H1 (cell line): ENCODE measurements around the gene FMOD. TPM values are rescaled to one million over a fixed set of nuclear protein-coding genes. Genes with fewer than 3 reads are reported as not detected.

Experiments used
- BCL11A ChIP-seq, 2 experiments: IDR thresholded peaks; one replicate each; pipeline ENCODE4 v1.6.1; 2011; ENCODE audit warnings: low read depth in 2 of 2, low read length in 2 of 2, mild to moderate bottlenecking in 2 of 2
- KDM4A ChIP-seq: IDR thresholded peaks from one replicate; pipeline ENCODE4 v1.7.1; 2012; ENCODE audit warnings: low read depth, mild to moderate bottlenecking, moderate library complexity, low read length, inconsistent platforms; ENCODE audit not compliant: severe bottlenecking
- NANOG ChIP-seq: IDR thresholded peaks from 2 replicates; pipeline ENCODE4 v1.6.1; 2011; ENCODE audit warnings: low read length, low read depth, mild to moderate bottlenecking, inconsistent platforms; ENCODE audit not compliant: insufficient read depth, poor library complexity, severe bottlenecking
- RAD21 ChIP-seq, 2 experiments: IDR thresholded peaks in 1 of 2; conservative IDR thresholded peaks in 1 of 2; 2 replicates each; pipeline ENCODE4 v1.6.1; 2011; ENCODE audit warnings: low read depth in 2 of 2, low read length in 2 of 2, improper control_type of control experiment in 1 of 2, inconsistent platforms in 1 of 2, mild to moderate bottlenecking in 1 of 2, moderate library complexity in 1 of 2
- RNF2 ChIP-seq: fragments of 200-900, 300-1000 bp; sonication (generic); IDR thresholded peaks from 2 replicates; pipeline ENCODE4 v1.7.1; 2016; ENCODE audit warnings: borderline replicate concordance, low read depth, mild to moderate bottlenecking, antibody characterized with exemption, low read length; ENCODE audit not compliant: poor library complexity, severe bottlenecking; ENCODE audit errors: missing control alignments
- SIN3A ChIP-seq, 2 experiments: IDR thresholded peaks in 1 of 2; conservative IDR thresholded peaks in 1 of 2; 2 replicates each; pipeline ENCODE4 v1.6.1; 2011 to 2012; ENCODE audit warnings: low read length in 2 of 2, improper control_type of control experiment in 1 of 2, low read depth in 1 of 2, mild to moderate bottlenecking in 1 of 2
- SIX5 ChIP-seq: IDR thresholded peaks from 2 replicates; pipeline ENCODE4 v1.6.1; 2011; ENCODE audit warnings: mild to moderate bottlenecking, low read depth, low read length
- SP2 ChIP-seq: IDR thresholded peaks from 2 replicates; pipeline ENCODE4 v1.6.1; 2012; ENCODE audit warnings: mild to moderate bottlenecking, low read length, inconsistent platforms
- SUZ12 ChIP-seq: fragments of 200-600 bp; sonication (generic); IDR thresholded peaks from 2 replicates; pipeline ENCODE4 v1.6.1; 2012; ENCODE audit warnings: mild to moderate bottlenecking, inconsistent platforms, low read length, moderate library complexity, mixed read lengths
- TAF1 ChIP-seq: IDR thresholded peaks from 2 replicates; pipeline ENCODE4 v1.6.1; 2011; ENCODE audit warnings: mild to moderate bottlenecking, low read depth, low read length
- TBP ChIP-seq: IDR thresholded peaks from 2 replicates; pipeline ENCODE4 v1.6.1; 2011; ENCODE audit warnings: low read depth, low read length, improper control_type of control experiment
- polyA plus RNA-seq, 7 experiments: library from polyadenylated mRNA; depleted of rRNA in 3 of 7; stranded (reverse) in 5 of 7; unstranded in 2 of 7; fragments of >200 nt in 5 of 7; fragments of 200-250 nt in 2 of 7; gene quantifications; 1 replicate in 5 of 7; 2 replicates in 1 of 7; 4 replicates in 1 of 7; pipeline versions ENCODE4 v1.2.1 to v1.2.3, GENCODE V29; 2011 to 2013; ENCODE audit warnings: missing spikeins in 2 of 7, mixed read lengths in 2 of 7
- total RNA-seq: library from RNA; stranded (reverse); fragmentation: NEBNext Ultra II Directional; extraction: Animal tissue kit (Norgen Biotek cat#: 25700); gene quantifications from 2 replicates; pipeline ENCODE4 v1.2.1, GENCODE V29; 2021
- TF ChIP-seq, protein P1 (sequence below): IDR thresholded peaks from 2 replicates; pipeline ENCODE4 v1.6.1; 2011; ENCODE audit warnings: low read depth, mild to moderate bottlenecking, low read length; ENCODE audit not compliant: insufficient read depth

The FMOD gene
- total and polyA plus RNA-seq, 2 of the 8 experiments (the other 6 are each of a cell fraction or from before 2014, with no cell fraction given): 0.17 to 0.32 TPM

DNA sequence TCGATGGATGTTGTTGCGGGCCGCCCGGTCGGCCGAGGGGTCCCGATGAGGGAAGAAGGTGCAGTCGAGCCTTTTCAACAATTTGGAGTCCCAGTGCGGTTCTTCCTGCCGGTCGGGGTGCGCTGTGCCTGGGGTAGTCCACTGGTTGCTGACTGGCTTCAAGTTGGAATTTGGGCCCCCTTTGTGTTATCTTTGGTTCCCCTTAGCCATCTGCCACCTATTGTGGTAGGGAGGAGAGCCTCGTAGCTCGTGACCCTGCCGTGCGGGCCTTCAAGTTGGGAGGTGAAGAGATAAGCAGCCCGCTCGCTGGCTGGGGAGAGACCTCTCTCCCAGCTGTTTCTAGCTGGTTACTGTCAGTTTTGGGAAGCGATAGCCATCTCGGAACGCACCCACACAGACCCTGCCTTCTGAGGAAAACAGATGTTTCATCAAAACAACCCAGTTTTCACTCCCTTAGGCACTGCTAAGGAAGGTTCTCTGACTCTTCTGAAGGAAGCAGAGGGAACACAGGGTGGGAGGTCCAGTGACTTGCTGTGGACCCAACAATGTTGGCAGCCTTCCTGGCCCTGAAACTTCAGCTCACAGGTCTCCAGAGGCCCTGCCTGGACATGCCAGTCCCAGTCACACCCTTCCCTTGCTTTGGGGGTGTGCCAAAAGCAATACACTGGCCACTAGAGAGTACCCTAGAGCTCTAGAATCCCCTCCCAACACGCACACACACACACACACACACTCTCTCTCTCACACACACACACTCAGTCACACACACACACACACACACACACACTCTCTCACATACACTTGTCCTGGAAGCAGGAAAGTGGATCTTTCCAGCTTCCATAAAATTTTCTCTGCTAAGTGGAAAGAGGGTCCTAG lies 44.6 kb downstream of the FMOD start (continued):
- no peak for TF ChIP-seq SIN3A (conservative IDR thresholded peaks at IDR 0.05 in 1 of 2, IDR thresholded peaks at IDR 0.05 in 1 of 2; ENCODE audit: low read depth in 1 of 2, low read length in 2 of 2)
- no peak for TF ChIP-seq SP2
- TF ChIP-seq KDM4A: no peak
- TF ChIP-seq NANOG: no peak
- TF ChIP-seq, protein P1, sequence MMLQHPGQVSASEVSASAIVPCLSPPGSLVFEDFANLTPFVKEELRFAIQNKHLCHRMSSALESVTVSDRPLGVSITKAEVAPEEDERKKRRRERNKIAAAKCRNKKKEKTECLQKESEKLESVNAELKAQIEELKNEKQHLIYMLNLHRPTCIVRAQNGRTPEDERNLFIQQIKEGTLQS: no peak
- no peak for TF ChIP-seq BCL11A (IDR thresholded peaks at IDR 0.05; ENCODE audit: low read depth in 2 of 2, low read length in 2 of 2)
- TF ChIP-seq RAD21 (IDR thresholded peaks at IDR 0.05 in 1 of 2, conservative IDR thresholded peaks at IDR 0.05 in 1 of 2; ENCODE audit: low read depth in 2 of 2, low read length in 2 of 2): no peak; a peak in 1 of 4 replicates
- TF ChIP-seq SIX5: no peak
- TF ChIP-seq TAF1: no peak
- TF ChIP-seq RNF2: peak; percentile 40
- peak; percentile 77 for TF ChIP-seq SUZ12
- no peak for TF ChIP-seq TBP
